Tibial artery (tissue), 4 donors: ENCODE data around the gene GMNN.
"Not testable (repeated sequence)": the region's sequence is repeated elsewhere in the genome, so short reads cannot be mapped to it uniquely, and the experiment has no call there.

ENCODE experiments used
- DNase-seq, 2 donors: peaks; one replicate each; pipeline ENCODE4 v3.0.0-alpha.2; 2019
- H3K27ac ChIP-seq, 2 donors: fragments of 200-600 bp; sonication (generic) in 1 of 2; 1 replicate in 1 of 2; 2 replicates in 1 of 2; pipeline ENCODE4 v1.5.1; 2018 to 2019; ENCODE audit warnings: mild to moderate bottlenecking in 1 of 2
- H3K27me3 ChIP-seq, 2 donors: fragments of 200-600 bp; sonication (generic) in 1 of 2; one replicate each; pipeline versions ENCODE4 v1.5.1 to v1.6.0; 2016 to 2019
- H3K36me3 ChIP-seq, 3 donors: fragments of 200-600 bp; sonication (generic) in 2 of 3; one replicate each; pipeline ENCODE4 v1.5.1; 2016 to 2019; ENCODE audit warnings: mild to moderate bottlenecking in 2 of 3
- H3K4me1 ChIP-seq, 4 donors: fragments of 200-600 bp; sonication (generic) in 2 of 4; 1 replicate in 3 of 4; 2 replicates in 1 of 4; pipeline ENCODE4 v1.5.1; 2016 to 2019
- H3K4me3 ChIP-seq, 2 donors: fragments of 200-600 bp; sonication (generic) in 1 of 2; 1 replicate in 1 of 2; 2 replicates in 1 of 2; pipeline ENCODE4 v1.5.1; 2018 to 2019; ENCODE audit warnings: mild to moderate bottlenecking in 2 of 2
- H3K9me3 ChIP-seq, 3 donors: fragments of 200-600 bp; sonication (generic) in 1 of 3; one replicate each; pipeline ENCODE4 v1.5.1; 2016 to 2019
- CTCF ChIP-seq, 2 experiments: fragments of 200-600 bp in 1 of 2; fragments of 450-650 bp in 1 of 2; IDR thresholded peaks; one replicate each; pipeline ENCODE4 v1.5.1; 2017 to 2019; ENCODE audit warnings: antibody characterized with exemption in 2 of 2, mild to moderate bottlenecking in 1 of 2, moderate library complexity in 1 of 2
- intact Hi-C: fragments of 100-400 bp; cut with DNase I; formaldehyde crosslinking; loops from one replicate; pipeline ENCODE4 v1.15.0; 2023; ENCODE audit warnings: low total_unique reads

Gene GMNN

GRCh38 chr6:24774696-24775519 is at the start of gene GMNN:
Gene GMNN (plus strand): TSS chr6:24774937. CDS start chr6:24777247, 2,310 bp downstream.
- Histone ChIP-seq H3K27me3 (no peaks in the 10 kb centered on the region), H3K4me3 (peak within 1 kb of the TSS; percentile 81 to 86), H3K36me3 (no peaks in the 10 kb centered on the region), H3K4me1 (peaks cover 0 to 14% (median 6%) of the 10 kb centered on the region in 4 donors), H3K9me3 (no peaks in the 10 kb centered on the region), H3K27ac (peak within 1 kb of the TSS; percentile 84 to 85)
- no peak for TF ChIP-seq CTCF (IDR thresholded peaks at IDR 0.05)
- peak; percentile 98 to 99 for DNase-seq
- intact Hi-C loops = no loop called here

- H3K27me3 ChIP-seq, intact Hi-C loops, H3K4me1 ChIP-seq, H3K9me3 ChIP-seq, H3K27ac ChIP-seq, H3K36me3 ChIP-seq, DNase-seq, H3K4me3 ChIP-seq: not testable (repeated sequence)
Observed at GRCh38 chr6:24730653-24731052, 44.1 kb upstream of the GMNN start.

- intact Hi-C loops, H3K4me3 ChIP-seq, H3K27me3 ChIP-seq: not testable (repeated sequence)
Observed at GRCh38 chr6:24731456-24732134, 43.1 kb upstream of the GMNN start.

GRCh38 chr6:24734166-24734565 is 40.6 kb upstream of the GMNN start:
- intact Hi-C loops = no loop called here
- Histone ChIP-seq H3K27ac (no peak overlapping the region), H3K36me3 (no peaks in the 10 kb centered on the region), H3K27me3 (no peaks in the 10 kb centered on the region), H3K4me1 (no peaks in the 10 kb centered on the region), H3K4me3 (no peak overlapping the region), H3K9me3 (peaks cover 0 to 6% (median 0%) of the 10 kb centered on the region in 3 donors)
- no peak for DNase-seq
- TF ChIP-seq CTCF (IDR thresholded peaks at IDR 0.05) = no peak

More at GRCh38 chr6:24731456-24732134, 43.1 kb upstream of the GMNN start:
- DNase-seq, H3K27ac ChIP-seq, H3K9me3 ChIP-seq, H3K4me1 ChIP-seq, H3K36me3 ChIP-seq: not testable (repeated sequence)

- intact Hi-C loops, H3K9me3 ChIP-seq: not testable (repeated sequence)
Observed at GRCh38 chr6:24734710-24735109, 40.0 kb upstream of the GMNN start.

GRCh38 chr6:24738741-24739140 is 36.0 kb upstream of the GMNN start:
- TF ChIP-seq CTCF (IDR thresholded peaks at IDR 0.05) = no peak
- no peaks in the 10 kb centered on the region for H3K9me3 ChIP-seq
- H3K36me3 ChIP-seq = no peaks in the 10 kb centered on the region
- no peaks in the 10 kb centered on the region for H3K27me3 ChIP-seq
- H3K4me3 ChIP-seq = no peak overlapping the region
- no peaks in the 10 kb centered on the region for H3K4me1 ChIP-seq
- intact Hi-C loops = no loop called here
- no peak overlapping the region for H3K27ac ChIP-seq
- no peak for DNase-seq

More at GRCh38 chr6:24734710-24735109, 40.0 kb upstream of the GMNN start:
- not testable (repeated sequence) for H3K27ac ChIP-seq, H3K36me3 ChIP-seq, H3K27me3 ChIP-seq, H3K4me1 ChIP-seq, DNase-seq, H3K4me3 ChIP-seq

GRCh38 chr6:24740861-24741260 is 33.9 kb upstream of the GMNN start:
- Histone ChIP-seq H3K9me3 (no peaks in the 10 kb centered on the region), H3K36me3 (no peaks in the 10 kb centered on the region), H3K27me3 (no peaks in the 10 kb centered on the region), H3K27ac (no peak overlapping the region), H3K4me1 (no peaks in the 10 kb centered on the region), H3K4me3 (no peak overlapping the region)
- no peak for TF ChIP-seq CTCF (IDR thresholded peaks at IDR 0.05)
- DNase-seq = no peak
- intact Hi-C loops = no loop called here
